GM10266 (cell line): Measurements from ENCODE around the gene NDUFB10.

ENCODE experiments used
- DNase-seq: peaks from one replicate; pipeline ENCODE4 v3.0.0; 2012; ENCODE audit errors: extremely low spot score
- CTCF ChIP-seq: IDR thresholded peaks from 2 replicates; pipeline ENCODE4 v1.5.1; 2012; ENCODE audit warnings: mild to moderate bottlenecking, low read depth; ENCODE audit not compliant: control insufficient read depth, insufficient read depth; ENCODE audit errors: missing control alignments

The NDUFB10 gene

GRCh38 chr16:1914988-1915387 lies 44.4 kb upstream of the NDUFB10 start:
- DNase-seq: no peak

GRCh38 chr16:1915732-1916639 lies 43.4 kb upstream of the NDUFB10 start:
- DNase-seq: no peak
- no peak for TF ChIP-seq CTCF

More at GRCh38 chr16:1914988-1915387, 44.4 kb upstream of the NDUFB10 start:
- no peak for TF ChIP-seq CTCF

DNA sequence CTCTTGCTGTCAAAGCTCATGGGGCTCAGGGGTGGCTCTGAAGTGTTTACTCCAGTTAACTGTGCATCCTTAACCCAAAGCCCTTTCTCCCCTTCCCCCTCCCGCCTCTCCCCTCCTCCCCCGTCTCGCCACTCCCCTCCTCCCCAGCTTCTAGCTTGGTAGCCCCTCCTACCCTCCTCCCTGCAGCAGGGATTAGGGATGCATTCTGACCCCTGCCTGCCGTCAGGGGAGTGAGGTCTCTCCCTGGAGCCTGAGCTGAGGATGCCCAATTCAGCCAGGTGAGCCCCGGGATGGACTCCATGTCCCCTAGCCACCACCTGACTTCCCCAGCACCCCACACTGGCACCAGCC lies 42.7 kb upstream of the NDUFB10 start:
- DNase-seq: no peak

DNA sequence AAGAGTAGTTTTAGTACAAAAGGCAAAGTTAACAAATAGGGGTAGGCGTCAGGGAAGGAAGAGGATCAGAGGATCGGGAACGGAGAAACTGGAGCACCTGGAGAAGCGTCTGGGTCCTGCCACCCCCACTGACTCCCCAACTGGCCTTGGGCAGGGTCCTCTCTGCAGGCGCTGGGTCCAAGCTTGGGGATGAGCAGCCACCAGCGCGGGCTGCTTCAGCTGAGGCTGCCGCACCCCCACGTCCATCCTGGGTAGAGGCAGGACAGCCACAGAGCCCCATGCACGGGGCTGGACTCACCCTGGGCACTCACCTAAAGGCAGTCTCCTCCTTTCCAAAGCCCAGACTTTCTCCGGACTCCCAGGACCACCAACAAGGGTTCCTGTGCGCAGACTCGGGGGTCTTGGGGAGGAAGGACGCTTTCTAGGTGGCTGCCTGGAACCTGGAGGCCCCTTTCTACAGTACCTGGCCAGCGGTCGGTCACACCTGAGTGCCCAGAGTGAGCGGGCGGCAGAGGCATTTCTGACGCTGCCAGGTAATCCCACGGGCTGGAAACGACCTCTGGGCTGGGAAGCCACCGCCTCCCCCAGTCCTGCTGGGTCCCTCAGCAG lies 42.2 kb upstream of the NDUFB10 start:
- DNase-seq: no peak
- TF ChIP-seq CTCF: no peak

More for the DNA sequence above, 42.7 kb upstream of the NDUFB10 start:
- no peak for TF ChIP-seq CTCF

DNA sequence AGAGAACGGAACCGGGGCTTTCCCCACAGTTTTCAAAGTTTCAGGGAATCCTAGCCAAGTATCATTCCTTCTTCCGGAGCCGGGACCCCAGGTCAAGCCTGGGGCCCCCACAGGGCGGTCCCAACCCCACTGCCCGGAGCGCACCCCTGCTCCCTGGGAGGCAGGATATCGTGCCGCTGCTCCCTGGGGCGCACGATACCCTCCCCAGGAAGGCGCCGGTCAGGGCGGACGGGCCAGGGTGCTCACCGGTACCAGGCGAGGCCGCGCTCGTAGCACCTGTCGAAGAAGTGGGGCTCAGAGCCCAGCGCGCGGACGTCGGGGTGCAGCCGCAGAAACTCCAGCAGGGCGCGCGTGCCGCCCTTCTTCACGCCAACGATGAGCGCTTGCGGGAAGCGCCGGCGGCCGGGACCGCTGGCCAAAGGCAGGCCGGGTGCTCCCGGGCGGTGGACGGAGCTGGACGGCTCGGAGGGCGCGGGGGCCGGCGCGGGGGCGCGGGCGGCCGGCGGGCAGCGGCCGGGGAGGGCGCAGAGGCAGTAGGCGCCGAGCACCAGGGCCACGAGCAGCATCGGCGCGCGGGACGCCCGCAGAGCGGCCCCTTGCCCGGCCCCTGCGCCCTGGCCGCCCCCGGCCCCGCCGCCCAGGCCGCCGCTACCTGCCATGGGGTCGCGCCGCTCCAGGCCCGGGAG lies 41.5 kb upstream of the NDUFB10 start:
- no peak for DNase-seq

GRCh38 chr16:1918351-1919326 lies 40.7 kb upstream of the NDUFB10 start, which contains the start of gene HS3ST6:
Gene HS3ST6 (minus strand): TSS chr16:1918415. CDS start chr16:1918323, 92 bp downstream.
- no peak for DNase-seq

More for the DNA sequence above, 41.5 kb upstream of the NDUFB10 start:
- TF ChIP-seq CTCF: no peak

More at GRCh38 chr16:1918351-1919326, 40.7 kb upstream of the NDUFB10 start, which contains the start of gene HS3ST6:
- TF ChIP-seq CTCF: no peak
